K562 (cell line): ENCODE data around the gene SLC12A9. TPM values are rescaled to one million over a fixed set of nuclear protein-coding genes. Genes with fewer than 3 reads are reported as not detected.

Experiments used
- CEBPG ChIP-seq, 3 experiments: fragments of 200-800 bp in 1 of 3; sonication (Bioruptor generic) in 1 of 3; sonication (generic) in 1 of 3; formaldehyde crosslinking in 1 of 3; IDR thresholded peaks in 2 of 3; conservative IDR thresholded peaks in 1 of 3; 2 replicates each; pipeline versions ENCODE4 v1.6.1 to v1.8.0; 2016 to 2022; ENCODE audit warnings: missing compliant biosample characterization in 2 of 3, missing genetic modification characterization in 2 of 3, mild to moderate bottlenecking in 1 of 3, missing genetic modification reagents in 1 of 3
- CGGBP1 ChIP-seq: fragments of 250-450 bp; sonication (Bioruptor Pico); IDR thresholded peaks from 2 replicates; pipeline ENCODE4 v1.9.0; 2021; ENCODE audit warnings: mild to moderate bottlenecking
- ELF4 ChIP-seq: fragments of 450-650 bp; formaldehyde crosslinking; IDR thresholded peaks from 2 replicates; pipeline ENCODE4 v1.4.0; 2022; ENCODE audit warnings: missing genetic modification characterization
- KLF16 ChIP-seq: IDR thresholded peaks from 2 replicates; pipeline ENCODE4 v1.6.1; 2016; ENCODE audit warnings: antibody characterized with exemption
- NONO ChIP-seq, 2 experiments: fragments of 200-400 bp in 1 of 2; fragments of 450-650 bp in 1 of 2; formaldehyde crosslinking in 1 of 2; IDR thresholded peaks; 2 replicates each; pipeline ENCODE4 v1.6.1; 2017; ENCODE audit warnings: low read depth in 2 of 2, mild to moderate bottlenecking in 2 of 2, moderate library complexity in 2 of 2, low read length in 1 of 2
- POLR2B ChIP-seq: fragments of 450-650 bp; IDR thresholded peaks from 2 replicates; pipeline ENCODE4 v1.6.1; 2018; ENCODE audit warnings: low read depth; ENCODE audit not compliant: partially characterized antibody
- POLR2G ChIP-seq: fragments of 200-400 bp; formaldehyde crosslinking; IDR thresholded peaks from 2 replicates; pipeline ENCODE4 v1.6.1; 2017; ENCODE audit warnings: low read depth, mild to moderate bottlenecking, antibody characterized with exemption, low read length, moderate library complexity
- PRDM10 ChIP-seq: fragments of 450-650 bp; IDR thresholded peaks from 2 replicates; pipeline ENCODE4 v1.6.1; 2018; ENCODE audit not compliant: partially characterized antibody
- RBFOX2 ChIP-seq: fragments of 200-400 bp; formaldehyde crosslinking; IDR thresholded peaks from 2 replicates; pipeline ENCODE4 v1.6.1; 2017; ENCODE audit warnings: low read depth, mild to moderate bottlenecking, low read length, moderate library complexity
- SMARCA5 ChIP-seq: fragments of 450-650 bp; IDR thresholded peaks from 2 replicates; pipeline ENCODE4 v1.6.1; 2016
- ZBTB2 ChIP-seq: fragments of 450-650 bp; IDR thresholded peaks from 2 replicates; pipeline ENCODE4 v1.6.1; 2016; ENCODE audit warnings: antibody characterized with exemption
- ZFPM2 ChIP-seq: fragments of 250-450 bp; sonication (Bioruptor Pico); IDR thresholded peaks from 2 replicates; pipeline ENCODE4 v1.5.1; 2022; ENCODE audit warnings: mild to moderate bottlenecking
- ZNF224 ChIP-seq: sonication (generic); formaldehyde crosslinking; IDR thresholded peaks from 2 replicates; pipeline ENCODE4 v1.8.0; 2022; ENCODE audit warnings: mild to moderate bottlenecking, missing genetic modification reagents
- ZNF324 ChIP-seq: fragments of 250-450 bp; sonication (Bioruptor Pico); IDR thresholded peaks from 2 replicates; pipeline ENCODE4 v1.4.0; 2020; ENCODE audit warnings: mild to moderate bottlenecking
- ZNF740 ChIP-seq, 3 experiments: fragments of 200-800 bp in 1 of 3; sonication (Bioruptor generic) in 1 of 3; sonication (generic) in 1 of 3; formaldehyde crosslinking in 1 of 3; IDR thresholded peaks; 2 replicates each; pipeline versions ENCODE4 v1.6.1 to v1.8.0; 2016 to 2022; ENCODE audit warnings: mild to moderate bottlenecking in 2 of 3, missing compliant biosample characterization in 2 of 3, missing genetic modification characterization in 2 of 3, missing genetic modification reagents in 1 of 3
- ZNF778 ChIP-seq: fragments of 450-650 bp; formaldehyde crosslinking; IDR thresholded peaks from 2 replicates; pipeline ENCODE4 v1.4.0; 2020; ENCODE audit warnings: mild to moderate bottlenecking, moderate library complexity
- polyA plus RNA-seq, 8 experiments: library from polyadenylated mRNA; depleted of rRNA in 4 of 8; stranded (reverse) in 5 of 8; unstranded in 3 of 8; fragments of >200 nt; fragmentation: Nextera tagmentation in 2 of 8; fragmentation: Illumina TruSeq in 1 of 8; extraction: Ambion mirVana in 2 of 8; extraction: Trizol in 1 of 8; gene quantifications; 2 replicates each; pipeline versions ENCODE4 v1.2.1 to v1.2.3, GENCODE V29; 2011 to 2014; ENCODE audit warnings: inconsistent platforms in 1 of 8, missing spikeins in 1 of 8
- total RNA-seq, 7 experiments: library from RNA; depleted of rRNA in 6 of 7; stranded (reverse); fragments of >200 nt in 6 of 7; fragmentation: Illumina TruSeq in 2 of 7; extraction: Trizol in 2 of 7; gene quantifications; 2 replicates each; pipeline versions ENCODE4 v1.2.1 to v1.2.3, GENCODE V29; 2011 to 2021; ENCODE audit warnings: low replicate concordance in 1 of 7
- TF ChIP-seq, protein P1 (sequence below): fragments of 250-450 bp; sonication (Bioruptor Pico); IDR thresholded peaks from 2 replicates; pipeline ENCODE4 v1.9.0; 2021; ENCODE audit warnings: mild to moderate bottlenecking, inconsistent platforms

The SLC12A9 gene
- total and polyA plus RNA-seq, 9 of the 15 experiments (the other 6 are each of a cell fraction or from before 2014, with no cell fraction given) = 0.06 to 20.2 (median 10.7) TPM

GRCh38 chr7:100894860-100895700, 42.6 kb downstream of the SLC12A9 start (continued):
- TF ChIP-seq ZNF740 (CRISPR knock-in tag; IDR thresholded peaks at IDR 0.05) (peak; percentile 54), ZNF740 (tag; IDR thresholded peaks at IDR 0.05) (peak in 1 of 2 experiments; percentile 58; a peak in 1 of 4 replicates), NONO (IDR thresholded peaks at IDR 0.05; ENCODE audit: low read depth in 2 of 2, low read length in 1 of 2) (0 out of 4 replicates have a peak, but pooled peaks have one; percentile 31 to 46), ZNF778 (CRISPR knock-in tag) (no peak), RBFOX2 (peak; percentile 33), KLF16 (0 out of 2 replicates have a peak, but pooled peaks have one; percentile 40), ELF4 (no peak), CGGBP1 (CRISPR knock-in tag) (0 out of 2 replicates have a peak, but pooled peaks have one; percentile 27), PRDM10 (peak; percentile 82), ZFPM2 (CRISPR knock-in tag) (no peak), POLR2G (peak; percentile 41), SMARCA5 (0 out of 2 replicates have a peak, but pooled peaks have one; percentile 40), CEBPG (CRISPR knock-in tag; IDR thresholded peaks at IDR 0.05) (no peak), CEBPG (tag; conservative IDR thresholded peaks at IDR 0.05 in 1 of 2, IDR thresholded peaks at IDR 0.05 in 1 of 2) (no peak), POLR2B (no peak), ZNF224 (CRISPR knock-in tag) (no peak), ZBTB2 (0 out of 2 replicates have a peak, but pooled peaks have one; percentile 14), ZNF324 (CRISPR knock-in tag) (no peak)
- TF ChIP-seq, protein P1, sequence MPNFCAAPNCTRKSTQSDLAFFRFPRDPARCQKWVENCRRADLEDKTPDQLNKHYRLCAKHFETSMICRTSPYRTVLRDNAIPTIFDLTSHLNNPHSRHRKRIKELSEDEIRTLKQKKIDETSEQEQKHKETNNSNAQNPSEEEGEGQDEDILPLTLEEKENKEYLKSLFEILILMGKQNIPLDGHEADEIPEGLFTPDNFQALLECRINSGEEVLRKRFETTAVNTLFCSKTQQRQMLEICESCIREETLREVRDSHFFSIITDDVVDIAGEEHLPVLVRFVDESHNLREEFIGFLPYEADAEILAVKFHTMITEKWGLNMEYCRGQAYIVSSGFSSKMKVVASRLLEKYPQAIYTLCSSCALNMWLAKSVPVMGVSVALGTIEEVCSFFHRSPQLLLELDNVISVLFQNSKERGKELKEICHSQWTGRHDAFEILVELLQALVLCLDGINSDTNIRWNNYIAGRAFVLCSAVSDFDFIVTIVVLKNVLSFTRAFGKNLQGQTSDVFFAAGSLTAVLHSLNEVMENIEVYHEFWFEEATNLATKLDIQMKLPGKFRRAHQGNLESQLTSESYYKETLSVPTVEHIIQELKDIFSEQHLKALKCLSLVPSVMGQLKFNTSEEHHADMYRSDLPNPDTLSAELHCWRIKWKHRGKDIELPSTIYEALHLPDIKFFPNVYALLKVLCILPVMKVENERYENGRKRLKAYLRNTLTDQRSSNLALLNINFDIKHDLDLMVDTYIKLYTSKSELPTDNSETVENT = peak; percentile 54; the same call in 1 of the 2 replicates
